A375 (cell line): ENCODE measurements around the gene SCCPDH. TPM values are rescaled to one million over a fixed set of nuclear protein-coding genes. Genes with fewer than 3 reads are reported as not detected.

Experiments used
- small RNA-seq: library from RNA; depleted of rRNA; stranded (forward); fragments of <200 nt; gene quantifications from one replicate; pipeline ENCODE3, GENCODE V24; 2014
- total RNA-seq: library from RNA; depleted of rRNA; stranded (reverse); fragments of >200 nt; shearing (Covaris generic); gene quantifications from 2 replicates; pipeline ENCODE4 v1.2.3, GENCODE V29; 2014; rRNA removed

The SCCPDH gene
- total RNA-seq = 54.3 and 54.7 TPM in 2 replicates

GRCh38 chr1:246724016-246724730 lies at the start of gene SCCPDH:
SCCPDH (plus strand) TSS chr1:246724409; CDS start chr1:246724423, 14 bp downstream.

Small RNAs within 50 kb of the gene (small RNA-seq; reads per million reads assigned to genes)
- gene AC113174.1 = not detected

Other genes starting within 250 kb of the SCCPDH start
- gene SMYD3, start 217.1 kb upstream of the SCCPDH start, total RNA-seq = 25.9 and 29.7 TPM in 2 replicates
- 60.6 and 63.3 TPM in 2 replicates for gene TFB2M, start 158.1 kb upstream of the SCCPDH start, total RNA-seq
- gene CNST, start 158.0 kb upstream of the SCCPDH start, total RNA-seq = 22.5 and 25.9 TPM in 2 replicates
- 56.9 and 63.4 TPM in 2 replicates for gene AHCTF1, start 207.5 kb downstream of the SCCPDH start, total RNA-seq